CD4-positive, alpha-beta T cell treated with Interleukin-2 at 100 ng/mL for 4 hours (primary cell): Measurements from ENCODE around the gene KPNA4.
"Not testable (repeated sequence)": the region's sequence is repeated elsewhere in the genome, so short reads cannot be mapped to it uniquely, and the experiment has no call there.

ENCODE experiments used
- DNase-seq: peaks from one replicate; pipeline ENCODE4 v3.0.0-alpha.2; 2020; ENCODE audit warnings: low spot score

The KPNA4 gene

GRCh38 chr3:160573955-160574525 lies 8.7 kb upstream of the KPNA4 start:
- DNase-seq: not testable (repeated sequence)

- no peak for DNase-seq
Measured at GRCh38 chr3:160569894-160570652, 4.7 kb upstream of the KPNA4 start.

DNA sequence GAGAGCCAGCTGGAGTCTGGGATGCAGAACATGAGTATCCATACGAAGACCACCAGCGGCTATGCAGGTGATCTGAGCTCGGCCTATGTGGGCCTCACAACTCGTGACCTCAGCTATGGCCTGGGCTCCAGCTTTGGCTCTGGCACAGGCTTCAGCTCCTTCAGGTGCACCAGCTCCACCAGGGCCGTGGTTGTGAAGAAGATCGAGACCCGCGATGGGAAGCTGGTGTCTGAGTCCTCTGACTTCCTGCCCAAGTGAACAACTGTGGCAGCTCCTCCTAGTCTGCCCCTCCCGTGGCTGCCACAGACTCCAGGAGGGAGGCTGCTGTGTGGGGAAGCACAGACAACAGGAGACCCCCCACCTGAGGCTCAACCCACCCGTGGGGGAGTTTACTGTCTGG lies 3.6 kb upstream of the KPNA4 start:
- DNase-seq: no peak

DNA sequence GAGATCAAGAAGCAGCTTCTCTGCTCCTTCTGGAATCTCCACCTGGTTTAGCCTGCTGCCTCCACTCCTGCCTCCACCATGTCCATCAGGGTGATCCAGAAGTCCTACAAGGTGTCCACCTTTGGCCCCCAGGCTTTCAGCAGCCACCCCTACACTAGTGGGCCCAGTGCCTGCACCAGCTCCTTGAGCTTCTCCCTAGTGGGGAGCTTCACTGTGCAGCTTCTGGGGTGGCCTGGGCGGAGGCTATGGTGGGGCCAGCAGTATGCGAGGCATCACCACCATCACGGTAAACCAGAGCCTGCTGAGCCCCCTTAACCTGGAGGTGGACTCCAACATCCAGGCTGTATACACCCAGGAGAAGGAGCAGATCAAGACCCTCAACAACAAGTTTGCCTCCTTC lies 2.4 kb upstream of the KPNA4 start:
- DNase-seq: no peak

DNA sequence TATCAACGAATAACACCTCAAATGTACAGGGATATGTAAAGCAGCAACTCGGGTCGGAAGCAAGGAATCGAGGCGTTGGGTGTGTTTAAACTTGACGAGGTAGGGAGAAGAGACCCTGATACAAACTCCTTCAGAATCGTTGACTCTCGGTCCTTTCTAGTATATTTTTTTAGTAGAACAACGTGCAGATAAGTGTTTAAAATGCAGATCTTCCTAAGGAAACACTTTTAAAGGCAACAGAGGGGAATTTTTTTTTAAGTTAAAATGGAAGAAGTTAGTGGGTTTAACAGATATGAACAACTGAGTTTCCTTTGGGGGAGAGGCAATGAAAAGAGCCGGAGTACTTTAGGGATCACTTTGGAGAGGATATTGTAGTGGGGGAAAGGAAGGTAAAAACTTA lies 1.1 kb upstream of the KPNA4 start:
- no peak for DNase-seq

DNA sequence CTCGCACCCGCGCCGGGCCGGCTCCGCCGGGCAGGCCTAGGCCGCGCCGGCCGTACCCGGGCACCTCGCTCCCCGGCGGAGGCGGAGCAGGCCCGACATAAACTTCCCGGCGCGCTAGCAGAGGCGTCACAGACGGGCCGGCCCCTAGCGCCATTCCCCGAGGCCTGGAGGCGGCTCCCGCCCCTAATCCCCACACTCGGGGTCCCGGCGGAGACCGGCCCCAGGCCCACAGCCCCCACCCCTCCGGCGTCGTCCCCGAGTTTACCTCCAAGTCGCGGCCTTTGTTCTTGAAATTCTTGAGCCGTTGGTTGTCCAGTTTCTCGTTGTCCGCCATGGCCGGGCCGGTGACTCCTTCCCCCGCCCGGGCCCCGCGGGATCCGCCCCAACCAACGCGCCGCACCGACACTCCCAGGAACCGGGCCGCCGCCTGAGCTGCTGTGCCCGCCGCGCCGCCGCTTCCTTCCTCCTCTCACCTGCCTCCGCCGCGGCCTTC lies 376 bp downstream of the KPNA4 start:
- peak; percentile 63 for DNase-seq

DNA sequence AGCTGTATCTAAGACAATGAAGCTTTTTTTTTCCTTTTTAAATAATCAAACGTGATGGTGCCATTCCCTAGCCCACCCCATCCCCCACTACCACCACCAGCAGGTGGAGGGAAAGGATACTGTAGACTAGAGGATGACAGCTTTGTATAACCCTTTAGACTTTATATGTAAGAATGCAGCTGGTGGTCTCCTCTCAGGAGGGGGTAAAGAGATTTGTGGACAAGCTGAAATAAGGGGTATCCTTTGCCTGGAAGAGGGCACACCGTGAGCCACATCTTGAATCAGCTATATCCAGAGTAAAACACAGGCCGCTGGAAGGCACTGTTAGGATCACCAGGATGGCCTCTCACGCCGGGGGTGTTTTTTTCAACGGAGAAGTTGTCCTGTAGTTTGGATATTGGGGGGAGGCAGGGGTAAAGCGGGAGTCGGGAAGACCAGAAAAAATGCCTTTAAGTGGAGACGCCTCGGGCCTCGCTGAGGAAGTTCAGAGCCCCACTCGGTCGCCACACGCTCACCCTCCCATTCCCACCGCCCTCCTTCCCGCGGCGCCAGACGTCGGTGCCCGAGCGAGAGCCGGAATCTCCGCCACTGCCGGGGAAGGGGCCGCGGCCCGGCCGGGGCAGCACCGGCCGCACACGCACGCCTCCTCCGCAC lies 986 bp downstream of the KPNA4 start:
- DNase-seq: peak; percentile 4

- no peak for DNase-seq
Measured at GRCh38 chr3:160562952-160563351, 2.4 kb downstream of the KPNA4 start.

DNA sequence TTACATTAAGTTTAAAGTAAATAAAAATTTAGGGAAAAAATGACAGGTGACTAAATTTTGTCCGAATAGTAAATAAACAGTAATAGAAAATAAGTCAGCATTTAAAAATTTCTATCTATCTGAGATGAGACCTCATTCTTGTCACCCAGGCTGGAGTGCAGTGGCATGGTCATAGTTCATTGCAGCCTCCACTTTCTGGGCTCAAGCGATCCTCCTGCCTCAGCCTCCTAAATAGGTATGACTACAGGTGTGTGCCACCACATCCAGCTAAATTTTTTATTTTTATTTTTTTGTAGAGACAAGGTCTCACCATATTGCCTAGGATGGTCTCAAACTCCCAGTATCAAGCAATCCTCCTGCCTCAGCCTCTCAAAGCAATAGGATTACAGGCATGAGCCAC lies 7.8 kb downstream of the KPNA4 start:
- no peak for DNase-seq

- no peak for DNase-seq
Measured at GRCh38 chr3:160556141-160556540, 9.2 kb downstream of the KPNA4 start.

- DNase-seq: no peak
Measured at GRCh38 chr3:160554980-160555379, 10.4 kb downstream of the KPNA4 start.

GRCh38 chr3:160553827-160554226 lies 11.5 kb downstream of the KPNA4 start:
- no peak for DNase-seq

DNA sequence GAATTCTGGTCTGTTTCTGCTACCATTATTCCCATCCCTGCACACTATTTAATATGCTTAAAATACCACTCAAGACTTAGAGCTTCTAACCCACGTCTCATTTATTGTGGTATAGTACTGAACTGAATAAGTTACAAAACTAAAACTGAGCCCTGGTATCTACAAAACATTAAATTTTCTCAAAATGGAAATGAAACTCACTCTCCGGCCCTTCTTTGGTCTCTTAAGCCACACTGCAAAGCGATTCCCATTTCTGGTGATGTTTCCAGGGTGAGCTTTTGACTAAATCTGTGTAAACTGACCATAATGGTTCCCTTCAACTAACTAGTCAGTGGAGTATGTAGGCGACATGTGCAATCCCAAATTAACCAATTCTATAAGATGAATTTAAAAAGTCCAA lies 18.6 kb downstream of the KPNA4 start:
- no peak for DNase-seq

DNA sequence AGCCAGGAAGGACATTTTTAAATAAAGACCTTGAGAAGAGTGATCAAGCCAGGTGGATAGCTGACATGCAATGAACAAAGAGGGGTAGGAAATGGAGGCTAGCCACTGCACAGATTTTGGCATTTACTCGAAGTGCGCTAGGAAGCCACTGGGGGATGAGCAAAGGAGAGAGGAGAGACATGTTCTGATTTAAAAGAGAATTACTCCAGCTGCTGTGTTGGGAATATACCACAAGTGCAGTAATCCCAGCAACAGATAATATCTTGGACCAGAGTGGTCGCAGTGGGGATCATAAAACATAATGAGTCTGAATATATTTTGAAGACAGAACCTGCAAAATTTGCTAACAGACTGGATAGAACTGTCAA lies 19.9 kb downstream of the KPNA4 start:
- no peak for DNase-seq

GRCh38 chr3:160544844-160545503 lies 20.4 kb downstream of the KPNA4 start:
- no peak for DNase-seq

- DNase-seq: no peak
Measured at GRCh38 chr3:160540551-160540950, 24.8 kb downstream of the KPNA4 start.

GRCh38 chr3:160538895-160539294 lies 26.5 kb downstream of the KPNA4 start:
- DNase-seq: no peak

GRCh38 chr3:160537729-160538128 lies 27.6 kb downstream of the KPNA4 start:
- no peak for DNase-seq

GRCh38 chr3:160532371-160532770 lies 33.0 kb downstream of the KPNA4 start:
- DNase-seq: no peak

DNA sequence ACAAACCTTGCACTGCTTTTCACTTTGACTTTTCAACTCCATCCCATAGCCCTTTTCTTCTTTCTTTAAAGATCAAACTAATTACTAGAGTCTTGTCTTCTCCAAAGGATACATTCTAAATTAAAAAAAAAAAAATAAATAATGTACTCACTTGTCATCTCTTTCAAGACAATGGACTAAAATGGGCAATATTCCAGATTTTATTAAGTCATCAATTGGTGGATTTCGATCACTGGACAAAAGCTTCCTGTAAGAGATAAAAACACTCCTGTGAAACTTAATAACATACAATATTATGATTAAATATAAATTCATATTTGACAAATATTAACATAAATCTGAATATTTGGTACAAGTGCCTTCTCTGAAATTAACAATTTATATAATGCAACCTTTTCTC lies 34.1 kb downstream of the KPNA4 start:
- no peak for DNase-seq

DNA sequence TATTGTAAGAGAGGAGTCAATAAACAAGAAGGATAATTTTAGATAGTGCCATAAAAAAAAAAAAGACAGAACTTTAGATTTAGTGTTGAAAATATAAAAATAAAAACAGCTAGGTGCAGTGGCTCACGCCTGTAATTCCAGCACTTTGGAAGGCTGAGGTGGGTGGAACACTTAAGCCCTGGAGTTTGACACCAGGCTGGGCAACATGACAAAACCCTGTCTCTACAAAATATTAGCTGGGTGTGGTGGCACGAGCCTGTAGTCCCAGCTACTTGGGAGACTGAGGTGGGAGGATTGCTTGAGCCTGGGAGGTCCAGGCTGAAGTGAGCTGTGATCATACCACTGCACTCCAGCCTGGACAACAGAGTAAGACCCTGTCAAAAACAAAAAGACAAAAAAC lies 49.0 kb downstream of the KPNA4 start:
- DNase-seq: not testable (repeated sequence)

GRCh38 chr3:160501325-160501724 lies 64.0 kb downstream of the KPNA4 start:
- no peak for DNase-seq

DNA sequence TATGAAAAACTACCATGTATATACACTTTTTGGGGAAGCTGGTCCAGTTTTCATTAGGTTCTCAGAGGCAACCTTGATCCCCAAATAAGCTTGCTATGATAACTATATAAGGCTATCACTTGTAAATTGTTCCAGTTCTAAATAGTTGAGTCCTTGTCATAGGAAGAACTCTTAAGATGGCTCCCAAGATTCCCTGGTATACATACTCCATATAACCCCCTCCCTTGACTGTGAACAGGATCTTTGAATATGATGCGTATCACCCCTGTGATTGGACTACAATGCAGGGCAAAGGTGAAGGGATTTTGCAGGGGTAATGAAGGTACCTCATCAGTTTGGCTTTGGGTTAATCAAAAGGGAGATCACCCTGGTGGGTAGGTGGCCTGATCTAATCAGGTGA lies 67.2 kb downstream of the KPNA4 start:
- no peak for DNase-seq
